GM21360 (cell line): ENCODE data around the gene CACNA1I.
"Not testable (repeated sequence)": the region's sequence is repeated elsewhere in the genome, so short reads cannot be mapped to it uniquely, and the experiment has no call there.

Experiments
- ATAC-seq: cut with Tn5 transposase; IDR thresholded peaks from one replicate; pipeline ENCODE4 v1.9.1; 2021; ENCODE audit warnings: mild to moderate bottlenecking, moderate library complexity; ENCODE audit not compliant: unreplicated experiment

CACNA1I gene

GRCh38 chr22:39570665-39571064 is at the start of gene CACNA1I:
Gene CACNA1I (plus strand): TSS chr22:39570753. CDS start chr22:39570753, 0 bp downstream.
- no peak for ATAC-seq

- not testable (repeated sequence) for ATAC-seq
Measured at GRCh38 chr22:39521106-39521885, 49.3 kb upstream of the CACNA1I start.

- ATAC-seq = not testable (repeated sequence)
Measured at GRCh38 chr22:39522091-39522490, 48.5 kb upstream of the CACNA1I start.

GRCh38 chr22:39522567-39523300 is 47.8 kb upstream of the CACNA1I start:
- no peak for ATAC-seq

- no peak for ATAC-seq
Measured at GRCh38 chr22:39524089-39524752, 46.3 kb upstream of the CACNA1I start.

- ATAC-seq = no peak
Measured at GRCh38 chr22:39524753-39525657, 45.5 kb upstream of the CACNA1I start.

- ATAC-seq = no peak
Measured at GRCh38 chr22:39525658-39525975, 44.9 kb upstream of the CACNA1I start.

- ATAC-seq = no peak
Measured at GRCh38 chr22:39526736-39527171, 43.8 kb upstream of the CACNA1I start.

GRCh38 chr22:39527481-39527961 is 43.0 kb upstream of the CACNA1I start:
- ATAC-seq = no peak

GRCh38 chr22:39528080-39528661 is 42.4 kb upstream of the CACNA1I start:
- ATAC-seq = no peak

- no peak for ATAC-seq
Measured at GRCh38 chr22:39528681-39529486, 41.7 kb upstream of the CACNA1I start.

GRCh38 chr22:39529487-39529851 is 41.1 kb upstream of the CACNA1I start:
- ATAC-seq = no peak

- ATAC-seq = no peak
Measured at GRCh38 chr22:39530116-39530515, 40.4 kb upstream of the CACNA1I start.

- ATAC-seq = no peak
Measured at GRCh38 chr22:39530692-39531331, 39.7 kb upstream of the CACNA1I start.

GRCh38 chr22:39532215-39533073 is 38.1 kb upstream of the CACNA1I start, which contains the start of gene RPS19BP1:
Gene RPS19BP1 (minus strand): TSS chr22:39532748. CDS start chr22:39532738, 10 bp downstream.
- peak; percentile 59 for ATAC-seq

- no peak for ATAC-seq
Measured at GRCh38 chr22:39534092-39534506, 36.5 kb upstream of the CACNA1I start.

- no peak for ATAC-seq
Measured at GRCh38 chr22:39534591-39535356, 35.8 kb upstream of the CACNA1I start.
